Measurements from ENCODE around the gene TSPAN18. TPM values are rescaled to one million over a fixed set of nuclear protein-coding genes. Genes with fewer than 3 reads are reported as not detected.

Gene TSPAN18
- total and polyA plus RNA-seq, 2 of the 4 experiments (the other 2 are of a cell fraction) = 0.36 to 1.1 TPM

- peaks cover 15% of the 10 kb centered on the region; the same call in 1 of the 2 replicates for H4K20me1 ChIP-seq (ENCODE audit: insufficient read depth, low read length)
- H3K79me1 ChIP-seq (ENCODE audit: low read depth in 1 of 2, low read length in 2 of 2) = peaks cover 6 to 19% of the 10 kb centered on the region in 2 experiments
- dilution Hi-C loops (cut with HindIII; ENCODE audit: low sequenced_read_pairs, unreplicated experiment) = no loop called here
- peaks cover 8% of the 10 kb centered on the region; the same call in 1 of the 2 replicates for H3K27me3 ChIP-seq (ENCODE audit: control insufficient read depth, insufficient read depth, low read length)
- no peak overlapping the region for H3K18ac ChIP-seq (ENCODE audit: low read depth, low read length)
- H3K4me2 ChIP-seq (ENCODE audit: low read depth, low read length) = no peak overlapping the region
- no peak for TF ChIP-seq POLR2A (IDR thresholded peaks at IDR 0.05; ENCODE audit: low read depth, low read length)
- no peak for TF ChIP-seq MAZ (IDR thresholded peaks at IDR 0.05; ENCODE audit: borderline replicate concordance, low read depth, low read length)
- TF ChIP-seq ELK1 (IDR thresholded peaks at IDR 0.05; ENCODE audit: borderline replicate concordance, low read depth, low read length) = no peak
- TF ChIP-seq USF2 (IDR thresholded peaks at IDR 0.05; ENCODE audit: low read depth, low read length) = no peak
- TF ChIP-seq RCOR1 (IDR thresholded peaks at IDR 0.05; ENCODE audit: insufficient replicate concordance, low read length) = no peak
- H3K23ac ChIP-seq (ENCODE audit: low read depth, low read length) = no peak overlapping the region
- H3K56ac ChIP-seq (ENCODE audit: extremely low read depth, insufficient read depth, low read length) = no peak overlapping the region
- H3K9ac ChIP-seq (ENCODE audit: low read depth, low read length) = no peak overlapping the region
- no peak overlapping the region for H4K91ac ChIP-seq (ENCODE audit: insufficient read depth, low read depth, low read length)
- no peak overlapping the region for H2BK15ac ChIP-seq (ENCODE audit: low read depth, low read length)
- WGBS, 2 experiments (ENCODE audit: extremely low coverage in 2 of 2, insufficient read length in 1 of 2) = no CpG with 5 or more reads among the region's 3 CpGs
- H3K4me3 ChIP-seq (ENCODE audit: insufficient read depth, low read depth, low read length) = no peak overlapping the region
- no TSS peak for BruUV-seq (replicated peaks)
- H3K14ac ChIP-seq (replicated peaks; ENCODE audit: low read depth, low read length) = no peak overlapping the region
- CTCF ChIA-PET = no interaction called here
- no peak overlapping the region; the same call in 1 of the 2 replicates for H2AK5ac ChIP-seq (ENCODE audit: low read depth, low read length)
- POLR2A ChIA-PET (ENCODE audit: unreplicated experiment) = no interaction called here
- H2BK5ac ChIP-seq (ENCODE audit: low read depth, low read length, poor library complexity, severe bottlenecking) = no peak overlapping the region
- in situ Hi-C loops (cut with MboI; ENCODE audit: low sequenced_read_pairs) = no loop called here
- H4K5ac ChIP-seq (ENCODE audit: low read depth, low read length) = no peak overlapping the region
- H2BK120ac ChIP-seq (ENCODE audit: low read depth, low read length) = no peak overlapping the region
- no peak overlapping the region for H2BK20ac ChIP-seq (ENCODE audit: low read depth, low read length)
- peak overlapping the region; percentile 26 for H2AFZ ChIP-seq (replicated peaks; ENCODE audit: low read length, poor library complexity)
- ATAC-seq (ENCODE audit: low read depth) (no peak), DNase-seq (no peak)
- no peak overlapping the region for H3K27ac ChIP-seq (ENCODE audit: insufficient read depth, low read length)
- H3K9me1 ChIP-seq (ENCODE audit: insufficient read depth, low read length) = peaks cover 8% of the 10 kb centered on the region
- no peak overlapping the region for H2AK9ac ChIP-seq (replicated peaks; ENCODE audit: low read depth, low read length, poor library complexity)
- peaks cover 11% of the 10 kb centered on the region for H3K4me1 ChIP-seq (ENCODE audit: control insufficient read depth, insufficient read depth, low read length)
- no peak overlapping the region for H4K8ac ChIP-seq (ENCODE audit: low read depth in 2 of 2, low read length in 2 of 2)
- no peaks in the 10 kb centered on the region for H3K9me3 ChIP-seq (ENCODE audit: control insufficient read depth, insufficient read depth, low read length)
- intact Hi-C loops (cut with micrococcal nuclease) = no loop called here
- no peak overlapping the region for H3K4ac ChIP-seq (ENCODE audit: low read depth, low read length)
- no peaks in the 10 kb centered on the region for H3K36me3 ChIP-seq (ENCODE audit: control insufficient read depth, insufficient read depth, low read length)
Measured at GRCh38 chr11:44952500-44953260, 225.9 kb downstream of the TSPAN18 start.

Data from IMR-90 (cell line).